ENCODE results near the gene TRIM8. TPM values are rescaled to one million over a fixed set of nuclear protein-coding genes. Genes with fewer than 3 reads are reported as not detected.

The TRIM8 gene
- total and polyA plus RNA-seq, 2 of the 8 experiments (the other 6 are each of a cell fraction or from before 2014, with no cell fraction given), result 24.9 to 38.8 TPM

GRCh38 chr10:102647443-102648268 is 3.4 kb downstream of the TRIM8 start (continued):
- no peak for TF ChIP-seq USF2 (IDR thresholded peaks at IDR 0.05; ENCODE audit: low read length)
- TF ChIP-seq GABPA (IDR thresholded peaks at IDR 0.05; ENCODE audit: borderline replicate concordance, insufficient read depth, low read length), result no peak
- no peak for TF ChIP-seq CREB1 (IDR thresholded peaks at IDR 0.05)
